GM12865 (cell line): ENCODE results near the gene PCBP3.

Source experiments
- DNase-seq: peaks from one replicate; pipeline ENCODE4 v3.0.0; 2010; ENCODE audit warnings: low read depth
- H3K4me3 ChIP-seq: 2 replicates; pipeline ENCODE4 v1.5.1; 2011; ENCODE audit warnings: mild to moderate bottlenecking, low read depth, low read length, control low read depth
- TF ChIP-seq, protein P1 (sequence below): IDR thresholded peaks from 2 replicates; pipeline ENCODE4 v1.5.1; 2011; ENCODE audit warnings: low read length, control low read depth, low read depth, inconsistent platforms; ENCODE audit not compliant: insufficient read depth; ENCODE audit errors: missing control alignments

PCBP3 gene

GRCh38 chr21:45889961-45890360 lies 246.4 kb downstream of the PCBP3 start:
- no peak overlapping the region for H3K4me3 ChIP-seq
- TF ChIP-seq, protein P1, sequence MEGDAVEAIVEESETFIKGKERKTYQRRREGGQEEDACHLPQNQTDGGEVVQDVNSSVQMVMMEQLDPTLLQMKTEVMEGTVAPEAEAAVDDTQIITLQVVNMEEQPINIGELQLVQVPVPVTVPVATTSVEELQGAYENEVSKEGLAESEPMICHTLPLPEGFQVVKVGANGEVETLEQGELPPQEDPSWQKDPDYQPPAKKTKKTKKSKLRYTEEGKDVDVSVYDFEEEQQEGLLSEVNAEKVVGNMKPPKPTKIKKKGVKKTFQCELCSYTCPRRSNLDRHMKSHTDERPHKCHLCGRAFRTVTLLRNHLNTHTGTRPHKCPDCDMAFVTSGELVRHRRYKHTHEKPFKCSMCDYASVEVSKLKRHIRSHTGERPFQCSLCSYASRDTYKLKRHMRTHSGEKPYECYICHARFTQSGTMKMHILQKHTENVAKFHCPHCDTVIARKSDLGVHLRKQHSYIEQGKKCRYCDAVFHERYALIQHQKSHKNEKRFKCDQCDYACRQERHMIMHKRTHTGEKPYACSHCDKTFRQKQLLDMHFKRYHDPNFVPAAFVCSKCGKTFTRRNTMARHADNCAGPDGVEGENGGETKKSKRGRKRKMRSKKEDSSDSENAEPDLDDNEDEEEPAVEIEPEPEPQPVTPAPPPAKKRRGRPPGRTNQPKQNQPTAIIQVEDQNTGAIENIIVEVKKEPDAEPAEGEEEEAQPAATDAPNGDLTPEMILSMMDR: no peak
- DNase-seq: no peak

- DNase-seq: no peak
- TF ChIP-seq, protein P1: no peak
- H3K4me3 ChIP-seq: peak overlapping the region; percentile 11; the same call in 1 of the 2 replicates
Measured at GRCh38 chr21:45891388-45892155, 248.0 kb downstream of the PCBP3 start.

DNA sequence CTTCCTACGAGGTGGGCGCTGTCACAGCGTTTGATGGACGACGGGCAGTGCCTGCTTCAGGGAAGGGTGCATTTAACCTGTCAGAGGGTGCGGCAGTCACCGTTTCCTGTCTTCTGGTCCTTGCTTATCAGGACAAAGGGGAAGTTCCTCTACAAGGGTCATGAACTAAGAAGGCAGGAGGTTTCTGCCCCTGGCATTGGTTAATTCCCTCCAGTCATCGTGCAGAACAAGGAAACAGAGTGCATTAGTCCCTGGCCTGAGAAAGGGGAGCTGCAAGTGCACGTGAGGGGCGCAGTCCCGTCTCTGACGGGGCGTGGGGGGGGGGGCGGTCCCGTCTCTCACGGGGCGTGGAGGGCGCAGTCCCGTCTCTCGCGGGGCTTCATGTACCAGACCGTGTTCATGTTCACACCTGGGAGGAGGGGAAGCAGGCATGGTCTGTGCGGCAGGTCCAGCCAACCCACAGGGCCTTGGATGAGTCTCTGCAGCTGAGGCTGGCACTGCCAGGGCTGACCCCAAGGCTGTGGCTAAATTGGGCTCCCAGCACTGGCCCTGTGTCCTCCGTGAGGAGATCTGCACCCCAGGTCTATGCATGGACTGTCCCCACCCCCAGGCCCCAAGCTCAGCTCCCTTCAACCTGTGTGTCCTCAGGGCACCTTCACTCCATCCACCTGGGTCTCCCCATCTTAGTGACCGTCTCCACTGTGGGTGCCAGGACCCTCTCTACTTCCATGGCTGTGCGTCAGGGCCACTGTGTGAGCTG lies 248.8 kb downstream of the PCBP3 start:
- peak overlapping the region; percentile 11; the same call in 1 of the 2 replicates for H3K4me3 ChIP-seq
- TF ChIP-seq, protein P1: no peak
- peak; percentile 43 for DNase-seq

DNA sequence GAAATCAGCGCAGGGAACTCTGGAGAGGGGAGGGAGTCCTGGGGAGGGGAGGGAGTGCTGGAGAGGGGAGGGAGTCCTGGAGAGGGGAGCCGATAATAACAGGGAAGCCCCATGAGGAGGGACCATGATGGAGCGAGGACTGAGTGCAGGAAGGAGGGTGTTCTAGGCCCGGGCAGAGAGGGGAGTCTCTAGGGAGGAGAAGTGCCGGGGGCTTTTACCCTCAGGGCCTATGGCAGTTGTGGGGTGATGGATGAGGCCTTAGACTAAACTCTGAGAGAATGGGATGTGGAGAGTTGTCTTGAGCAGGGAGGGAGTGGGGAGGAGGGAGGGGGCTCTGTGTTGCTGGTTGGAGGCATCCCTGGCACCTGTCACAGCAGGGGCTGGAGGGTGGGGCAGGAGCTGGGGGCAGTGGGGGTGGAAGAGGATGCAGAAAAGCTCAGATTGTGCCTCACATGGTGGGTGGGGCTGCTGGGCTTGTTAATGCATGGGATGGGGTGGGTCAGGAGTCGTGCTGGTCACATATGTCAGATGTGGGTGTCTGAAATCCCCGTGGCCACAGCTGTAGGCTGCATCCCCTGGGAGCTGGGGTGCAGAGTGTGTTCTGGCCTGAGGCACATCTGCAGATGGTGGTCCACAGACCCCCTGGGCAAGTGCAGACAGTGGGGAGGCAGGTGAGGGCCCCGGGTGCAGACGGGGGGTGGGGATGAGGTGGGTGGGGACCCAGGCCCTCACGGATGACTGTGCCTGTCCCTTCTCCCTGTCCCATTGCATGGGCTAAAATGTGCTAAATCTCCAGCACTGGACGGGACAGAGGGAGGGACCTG lies 249.6 kb downstream of the PCBP3 start:
- DNase-seq: no peak
- H3K4me3 ChIP-seq: no peak overlapping the region
- TF ChIP-seq, protein P1: no peak

DNA sequence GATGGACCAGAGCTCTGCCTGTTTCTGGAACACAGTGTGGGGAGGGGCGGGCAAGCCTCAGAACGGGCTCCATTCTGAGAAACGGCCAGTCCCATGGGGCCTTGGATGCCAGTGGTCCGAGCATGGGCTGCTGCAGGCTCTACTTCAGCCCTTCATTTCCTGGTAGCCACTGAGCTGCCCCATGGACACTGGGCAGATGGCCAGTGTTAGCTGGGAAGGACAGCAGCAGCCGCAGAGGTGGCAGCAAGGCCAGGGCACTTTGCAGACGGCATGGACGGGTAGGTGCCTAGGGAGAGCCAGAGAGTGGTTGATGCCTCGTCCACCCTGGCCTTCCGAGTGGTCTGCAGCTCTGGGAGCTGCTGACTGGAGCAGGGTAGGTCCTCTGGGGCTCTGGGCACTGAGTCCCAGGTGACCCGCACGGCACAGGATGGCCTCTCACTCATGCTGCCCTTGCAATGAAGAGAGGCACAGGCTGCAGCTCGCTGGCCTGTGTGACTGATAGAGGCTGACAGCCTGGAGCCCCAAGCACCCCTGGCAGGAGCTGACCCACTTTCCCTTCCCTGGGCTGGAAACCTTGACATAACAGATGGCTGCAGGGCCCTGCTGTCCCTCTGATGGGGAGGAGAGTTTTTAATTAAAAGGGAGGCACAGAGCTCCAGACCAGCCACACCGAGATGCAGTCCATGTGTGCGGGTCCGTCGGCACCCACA lies 250.4 kb downstream of the PCBP3 start:
- H3K4me3 ChIP-seq: no peak overlapping the region
- TF ChIP-seq, protein P1: no peak
- no peak for DNase-seq

- H3K4me3 ChIP-seq: no peak overlapping the region
- TF ChIP-seq, protein P1: no peak
- no peak for DNase-seq
Measured at GRCh38 chr21:45894450-45894825, 250.9 kb downstream of the PCBP3 start.
